Middle frontal gyrus (tissue), 1 donor: ENCODE data around the gene RNFT2.
"Not testable (repeated sequence)": the region's sequence is repeated elsewhere in the genome, so short reads cannot be mapped to it uniquely, and the experiment has no call there.

ENCODE experiments used
- DNase-seq: peaks from one replicate; pipeline ENCODE4 v3.0.0-alpha.2; 2015; ENCODE audit warnings: low spot score; ENCODE audit errors: extremely low spot score

The RNFT2 gene

DNA sequence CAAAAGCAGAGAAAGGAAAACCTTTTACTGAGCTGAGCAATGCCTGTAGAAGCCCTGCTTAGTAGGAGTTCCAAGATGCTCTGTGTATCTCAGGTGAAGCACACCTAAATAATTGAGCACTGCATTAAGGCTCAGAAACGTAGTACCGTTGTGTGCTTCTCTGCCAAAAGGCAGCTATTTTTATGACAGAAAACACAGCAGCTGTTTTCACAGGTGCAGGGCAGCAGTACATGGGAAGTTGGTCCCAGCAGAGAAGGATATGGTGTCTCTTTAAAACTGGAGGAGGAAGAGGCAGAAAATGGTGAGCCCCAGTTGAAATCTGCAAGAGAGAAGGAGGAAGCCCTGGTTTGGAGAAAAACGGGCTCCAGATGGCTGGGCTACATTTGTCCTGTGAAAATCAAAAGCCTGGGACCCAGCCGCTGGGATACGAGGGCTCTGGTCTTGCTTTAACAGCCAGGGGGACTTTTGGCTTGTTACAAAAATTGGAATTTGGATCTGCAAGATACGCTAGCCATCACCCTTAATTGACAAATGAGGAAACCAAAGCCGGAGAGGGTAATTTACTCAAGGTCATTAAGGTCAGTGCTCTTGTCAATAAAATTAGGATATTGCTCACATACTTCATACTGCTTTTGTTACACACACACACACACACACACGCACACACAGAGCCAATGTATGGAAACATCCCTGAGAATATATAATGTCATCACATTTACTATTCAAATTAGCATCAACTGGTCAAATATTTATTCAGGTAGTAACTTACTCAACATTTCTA lies 27.6 kb upstream of the RNFT2 start:
- DNase-seq = no peak

DNA sequence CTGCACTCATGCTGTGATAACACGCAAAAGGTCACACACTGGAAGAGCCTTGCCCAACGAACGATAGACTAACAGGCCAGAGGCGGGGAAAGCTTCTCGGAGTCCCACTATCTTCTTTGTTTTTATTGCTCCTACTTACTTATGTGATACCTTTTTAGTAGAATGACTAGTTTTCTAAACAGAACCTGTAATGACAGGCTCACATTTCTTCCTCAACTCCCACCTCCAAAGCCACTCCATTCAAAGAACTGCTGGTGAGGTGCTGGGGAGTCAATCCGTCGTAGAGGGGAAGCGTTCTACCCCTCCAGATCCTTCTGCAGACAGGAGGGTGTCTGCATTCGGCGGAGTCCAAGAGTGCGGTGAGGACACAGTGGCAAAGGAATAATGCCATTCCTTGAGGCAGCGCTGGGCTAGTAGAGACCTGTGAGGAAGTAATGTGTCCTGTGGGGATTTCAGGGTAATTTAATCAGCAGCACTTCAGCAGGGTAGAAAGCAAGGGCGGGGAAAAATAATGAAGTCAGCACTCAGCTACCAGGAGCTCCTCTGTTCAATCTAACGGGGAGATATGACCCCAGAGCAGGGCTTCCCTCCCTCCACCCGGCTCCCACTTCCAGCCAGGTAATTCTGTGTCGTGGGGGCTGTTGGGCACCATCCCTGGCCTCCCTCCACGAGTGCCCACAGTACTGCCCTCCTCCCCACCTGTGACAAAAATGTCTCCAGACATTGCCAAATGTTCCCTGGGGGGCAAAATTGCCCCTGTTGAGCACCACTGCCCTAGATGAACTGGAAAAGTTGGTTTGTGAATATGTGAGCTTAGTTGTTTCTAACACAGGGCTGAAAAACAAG lies 25.4 kb upstream of the RNFT2 start:
- no peak for DNase-seq

DNA sequence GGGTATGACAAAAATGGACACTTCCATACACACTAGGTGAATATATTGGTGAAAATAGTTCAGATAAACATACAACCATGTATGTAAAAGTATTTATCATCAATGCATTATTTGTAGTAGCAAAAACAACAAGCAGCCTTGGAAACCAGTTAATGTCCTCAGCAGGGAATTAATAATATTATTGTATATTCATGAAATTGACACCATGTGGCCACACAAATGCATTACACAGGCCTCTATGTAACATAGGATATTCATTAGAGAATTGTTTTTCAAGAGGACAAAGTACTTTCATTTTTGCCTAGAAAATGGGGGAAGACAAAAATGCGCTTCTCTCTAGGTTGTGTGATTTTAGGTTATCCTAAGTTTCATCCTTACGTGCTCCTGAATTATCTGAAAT lies 24.6 kb upstream of the RNFT2 start:
- DNase-seq = no peak

DNA sequence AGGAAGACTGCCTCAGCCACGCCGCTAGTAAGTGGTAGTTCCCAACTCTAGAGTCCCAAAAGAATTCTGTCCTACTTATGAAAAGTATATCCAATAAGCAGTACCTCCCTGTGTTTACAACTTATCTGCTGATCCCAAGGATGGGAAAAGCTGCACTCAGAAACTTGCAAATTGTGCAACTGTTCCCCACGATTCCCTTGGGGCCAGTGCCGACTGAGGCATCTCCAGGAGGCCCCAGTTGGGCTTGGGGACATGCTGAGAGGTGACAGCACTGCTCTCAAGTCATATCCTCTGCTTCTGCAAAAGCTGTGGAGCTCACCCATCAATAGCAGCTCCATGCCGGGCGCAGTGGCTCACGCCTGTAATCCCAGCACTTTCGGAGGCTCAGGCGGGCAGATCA lies 23.9 kb upstream of the RNFT2 start:
- DNase-seq = no peak

DNA sequence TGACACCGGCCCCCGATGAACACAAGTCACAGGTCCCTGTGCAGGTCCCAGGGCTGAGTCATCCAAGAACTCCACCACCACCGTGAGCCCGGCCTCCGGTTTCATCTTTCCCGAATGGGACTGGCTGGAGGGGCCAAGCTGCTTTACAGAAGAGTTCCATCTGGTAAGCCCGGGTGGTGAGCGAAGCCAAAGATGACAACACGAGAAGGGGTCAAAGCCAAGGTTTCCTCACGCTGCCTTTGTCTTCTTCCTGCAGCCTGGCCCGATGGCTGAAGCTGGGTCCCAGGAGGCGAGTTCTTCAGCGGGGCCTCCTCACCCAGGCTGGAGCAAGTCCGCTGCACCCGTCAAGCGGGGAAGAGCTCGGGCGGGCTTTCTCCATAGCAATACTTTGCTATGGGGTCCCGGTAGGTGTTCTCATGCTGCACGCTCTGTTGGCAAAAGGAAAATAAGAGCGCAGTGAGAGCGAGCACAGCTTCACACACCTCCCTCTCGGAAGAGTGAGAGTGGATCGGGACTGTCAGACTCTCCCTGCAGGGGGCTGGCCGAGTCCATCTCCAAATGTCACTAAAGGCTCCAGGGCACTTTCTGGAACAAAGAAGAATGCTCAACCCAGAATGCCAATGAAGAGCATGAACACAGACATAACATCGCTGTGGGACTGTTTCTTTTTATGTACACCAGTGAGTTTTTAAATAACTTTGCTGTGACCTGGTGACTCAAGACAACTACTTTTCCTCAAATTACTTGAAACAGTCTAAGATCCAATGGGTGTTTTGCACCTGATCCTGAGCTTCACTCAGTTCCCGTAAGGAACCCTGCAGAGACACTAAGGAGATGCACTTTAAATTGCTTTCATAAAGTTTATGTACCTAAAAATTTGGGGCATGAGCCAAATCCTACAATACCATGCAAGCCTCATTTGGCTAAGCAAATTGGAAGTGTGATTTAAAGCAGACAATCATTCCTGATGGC lies 20.4 kb upstream of the RNFT2 start:
- DNase-seq = no peak

DNA sequence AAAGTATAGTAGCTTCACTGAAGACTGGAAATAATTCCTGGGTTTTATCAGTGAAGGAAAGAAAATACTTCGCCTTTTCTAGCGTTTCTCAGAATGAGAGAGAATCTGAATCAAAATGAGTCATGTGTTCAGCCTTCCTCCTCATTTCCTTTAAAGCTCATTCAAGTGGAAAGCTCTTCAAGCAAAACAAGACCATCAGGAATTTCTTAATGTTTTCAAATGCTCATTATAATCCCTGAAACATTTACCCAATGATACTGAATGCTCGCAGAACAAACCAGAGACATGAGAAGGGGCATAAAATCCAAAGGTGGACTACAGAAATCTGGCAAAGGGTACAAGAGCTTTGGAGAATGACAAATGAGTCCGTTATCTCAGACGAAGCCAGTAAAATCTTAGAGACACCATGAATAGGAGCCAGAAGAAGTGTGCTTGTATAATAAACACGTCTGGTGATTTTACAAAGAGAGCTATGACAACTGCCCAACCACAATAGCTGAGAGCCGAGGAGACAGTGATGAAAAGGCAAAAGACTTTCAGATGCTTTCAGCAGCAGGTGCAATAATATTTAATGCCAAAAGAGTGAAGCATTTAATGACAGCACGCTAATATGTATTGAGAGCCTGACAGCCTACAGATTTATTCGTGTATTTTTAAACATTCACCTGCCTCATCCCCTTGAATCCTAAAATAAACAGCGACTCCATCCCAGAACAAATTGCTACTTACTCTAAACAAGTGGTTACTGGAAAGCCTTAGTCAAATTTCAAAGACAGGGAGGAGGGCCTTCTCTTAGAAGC lies 19.3 kb upstream of the RNFT2 start:
- DNase-seq = no peak

DNA sequence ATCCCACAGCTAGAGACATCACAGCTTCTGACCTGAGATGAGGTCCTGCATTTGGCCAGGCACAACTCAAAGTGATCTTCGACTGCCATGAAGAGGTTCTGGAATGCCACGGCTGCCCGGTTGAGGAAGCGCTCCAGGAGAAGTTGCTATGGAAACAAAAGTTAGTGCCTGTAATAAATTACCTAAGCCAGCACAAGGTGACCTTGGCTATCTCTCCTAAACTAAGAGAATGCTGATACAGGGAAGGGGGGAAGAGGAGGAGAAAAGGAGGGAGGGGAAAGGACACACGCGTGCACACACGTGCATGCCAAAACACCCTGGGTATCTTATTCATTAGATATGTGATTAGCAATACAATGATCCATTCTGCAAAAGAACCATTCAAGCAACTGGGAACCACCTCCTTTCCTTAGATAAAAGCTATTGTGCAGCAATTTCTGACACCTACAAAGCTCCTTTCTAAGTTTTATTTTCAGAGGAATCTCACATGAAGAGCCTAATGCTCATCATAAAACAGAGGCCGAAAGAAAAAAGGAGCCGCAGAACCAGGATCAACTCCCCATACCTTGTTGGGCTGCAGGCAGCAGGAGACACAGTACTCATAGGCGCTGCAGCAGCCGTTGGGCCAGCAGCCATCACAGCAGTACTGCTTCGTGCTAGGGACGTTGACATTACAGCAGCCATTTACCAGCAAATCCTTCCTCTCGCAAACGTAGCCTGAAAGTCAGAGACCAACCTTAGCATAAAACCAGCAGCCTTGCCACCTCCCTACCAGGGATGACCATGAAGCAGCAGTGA lies 18.2 kb upstream of the RNFT2 start:
- no peak for DNase-seq

DNA sequence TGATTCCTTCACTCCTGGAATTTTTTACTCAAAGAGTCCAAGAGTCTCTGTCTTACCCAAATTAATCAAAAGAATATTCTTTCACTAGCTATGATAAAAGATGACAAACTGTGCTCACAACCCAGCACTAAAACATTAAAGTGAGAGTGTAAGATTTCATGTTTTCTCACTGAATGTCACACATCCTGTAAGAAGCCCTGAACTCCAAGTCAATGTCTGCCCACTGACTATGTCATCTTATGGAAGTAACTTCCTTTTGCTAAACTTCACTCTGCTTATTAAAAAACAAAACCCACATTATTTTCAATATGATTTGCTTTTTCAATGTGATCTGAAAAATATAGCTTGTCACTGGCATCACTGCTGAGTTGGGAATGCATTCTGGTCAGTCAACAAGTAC lies 15.9 kb upstream of the RNFT2 start:
- no peak for DNase-seq

DNA sequence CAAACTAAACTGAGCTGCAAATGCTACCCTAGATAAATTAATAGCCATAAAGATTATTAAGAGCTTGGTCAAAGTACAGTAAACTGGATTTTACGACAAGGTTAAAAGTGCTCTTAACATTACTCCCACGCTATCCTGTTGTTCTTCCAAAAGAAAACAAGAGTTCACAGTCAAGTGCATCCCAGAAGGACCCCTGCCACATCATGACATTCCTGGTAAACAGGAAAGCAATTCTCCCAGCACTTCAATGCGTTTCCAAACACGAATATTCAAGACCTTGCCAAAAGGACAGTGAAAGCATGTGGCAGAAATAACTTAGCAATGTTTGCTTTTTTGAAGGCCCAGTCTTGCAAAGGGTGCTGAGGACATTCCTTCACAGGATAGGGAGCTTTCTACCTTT lies 11.4 kb upstream of the RNFT2 start:
- DNase-seq = no peak

DNA sequence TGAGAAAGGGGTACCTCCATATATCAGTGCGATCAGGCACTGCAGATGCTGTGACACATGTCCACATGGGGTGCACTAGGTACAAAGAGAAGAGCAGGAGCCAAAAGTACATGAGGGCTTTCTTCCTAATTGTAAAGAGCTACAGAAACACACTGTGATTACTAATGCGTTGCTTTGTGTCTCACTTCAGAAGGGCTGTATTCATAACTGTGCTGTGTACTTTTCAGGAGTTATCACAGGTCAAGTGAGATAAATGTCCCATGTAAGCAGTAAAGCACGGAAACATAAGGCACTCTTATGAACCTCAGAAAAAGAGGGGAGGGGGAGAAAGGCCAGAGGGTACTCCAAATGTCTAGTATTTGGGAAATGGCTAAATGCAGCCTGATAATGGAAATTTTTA lies 10.9 kb upstream of the RNFT2 start:
- no peak for DNase-seq

DNA sequence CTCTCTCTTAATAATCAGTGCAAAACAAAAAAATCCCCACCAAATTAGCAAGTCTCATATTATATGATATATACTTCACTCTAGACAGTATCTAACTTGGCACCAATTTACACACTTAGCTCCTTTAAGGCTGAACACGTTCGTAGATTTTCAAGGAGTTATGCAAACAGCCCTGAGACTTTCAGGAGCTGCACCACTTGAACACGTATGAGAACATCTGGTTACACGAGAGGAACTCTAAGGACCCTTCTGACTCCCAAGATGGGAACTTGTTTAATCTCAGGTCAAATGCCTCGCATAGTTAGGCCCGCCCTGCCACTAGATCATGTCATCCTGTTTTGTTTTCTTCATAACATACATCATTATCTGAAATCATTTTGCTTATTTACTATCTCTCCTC lies 10.2 kb upstream of the RNFT2 start:
- no peak for DNase-seq

DNA sequence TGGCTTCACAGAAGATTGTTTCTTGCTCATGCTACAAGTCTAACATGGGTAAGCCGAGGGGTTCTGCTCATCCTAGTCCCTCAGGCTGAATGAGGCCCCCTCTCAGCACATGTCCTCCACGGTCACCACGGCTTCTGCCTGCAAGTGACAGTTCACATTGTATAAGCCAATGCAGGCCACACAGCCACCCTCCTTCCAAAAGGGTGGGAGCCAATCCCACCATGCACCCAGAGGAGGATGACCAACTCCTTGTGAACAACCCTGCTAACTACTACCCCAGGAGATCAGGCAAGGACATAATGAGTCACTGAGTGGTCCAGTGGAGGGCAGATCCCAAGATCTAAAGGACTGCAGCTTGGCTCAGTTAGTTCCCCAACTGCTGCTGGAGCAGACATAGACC lies 6.3 kb upstream of the RNFT2 start:
- DNase-seq = no peak

DNA sequence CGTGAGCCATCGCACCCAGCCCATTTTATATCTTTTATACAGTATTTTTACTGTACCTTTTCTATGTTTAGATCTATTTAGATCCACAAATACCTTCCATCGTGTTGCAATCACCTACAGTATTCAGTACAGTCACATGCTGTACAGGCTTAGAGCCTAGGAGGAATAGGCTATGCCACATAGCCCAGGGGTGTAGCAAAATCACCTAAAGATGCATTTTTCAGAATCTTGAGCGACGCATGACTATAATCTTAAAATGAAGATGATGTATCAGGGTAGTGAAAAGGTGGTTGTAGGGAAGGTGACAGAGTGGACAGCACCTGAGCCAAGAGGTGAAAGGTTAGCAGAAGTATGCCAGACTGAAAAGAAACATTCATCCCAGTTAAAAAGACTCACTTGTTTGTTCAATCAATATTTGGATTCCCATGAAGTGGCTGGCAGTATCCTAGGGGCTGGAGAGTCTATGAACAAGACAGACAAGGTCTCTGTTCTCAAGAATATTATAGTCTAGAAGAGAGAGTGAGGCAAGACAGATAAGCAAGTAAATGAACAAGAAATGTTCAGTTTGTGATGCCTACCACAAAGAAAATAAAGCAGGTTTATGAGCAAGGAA lies 3.9 kb upstream of the RNFT2 start:
- DNase-seq = no peak

DNA sequence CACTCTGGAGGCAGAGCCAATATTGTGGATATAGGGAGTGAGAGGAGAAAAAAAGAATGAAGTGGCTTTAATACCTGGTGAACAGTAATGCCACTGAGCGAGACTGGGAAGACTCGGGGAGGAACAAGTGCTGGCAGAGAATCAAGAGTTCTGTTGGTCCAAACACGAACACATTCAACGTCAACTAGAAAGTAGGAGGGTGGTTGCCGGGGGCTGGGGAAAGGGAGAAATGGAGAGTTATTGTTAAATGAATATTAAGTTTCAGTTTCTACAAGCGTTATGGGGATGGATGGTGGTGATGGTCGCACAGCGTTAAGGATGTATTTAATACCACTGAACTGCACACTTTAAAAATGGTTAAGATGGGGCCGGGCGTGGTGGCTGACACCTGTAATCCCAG lies 3.0 kb upstream of the RNFT2 start:
- no peak for DNase-seq

DNA sequence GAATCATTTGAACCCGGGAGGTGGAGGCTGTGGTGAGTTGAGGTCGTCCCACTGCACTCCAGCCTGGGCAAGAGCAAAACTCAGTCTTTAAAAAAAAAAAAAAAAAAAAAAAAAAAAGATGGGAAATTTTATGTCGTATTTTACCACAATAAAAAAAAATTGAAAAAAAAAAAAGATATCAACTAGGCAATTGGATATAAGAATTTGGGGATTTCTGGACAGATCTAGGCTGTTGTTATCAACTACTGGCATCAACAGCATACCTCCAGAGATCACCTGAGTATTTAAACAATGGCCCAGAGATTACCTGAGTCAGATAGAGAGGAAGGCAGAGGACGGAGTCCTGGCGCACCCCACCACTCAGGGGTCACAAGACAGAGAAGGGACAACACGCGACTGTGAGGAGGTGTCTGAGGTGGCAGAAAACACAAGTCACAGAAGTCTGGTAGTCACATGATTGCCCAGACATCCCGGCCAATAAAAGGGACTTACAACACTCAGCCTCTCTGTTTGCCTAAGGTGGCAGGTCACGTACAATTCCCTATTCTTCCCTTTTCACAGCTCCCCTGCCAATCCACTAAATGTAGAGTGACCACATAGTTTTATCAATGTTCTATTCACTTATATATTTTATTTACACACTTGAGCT lies 2.0 kb upstream of the RNFT2 start:
- no peak for DNase-seq

DNA sequence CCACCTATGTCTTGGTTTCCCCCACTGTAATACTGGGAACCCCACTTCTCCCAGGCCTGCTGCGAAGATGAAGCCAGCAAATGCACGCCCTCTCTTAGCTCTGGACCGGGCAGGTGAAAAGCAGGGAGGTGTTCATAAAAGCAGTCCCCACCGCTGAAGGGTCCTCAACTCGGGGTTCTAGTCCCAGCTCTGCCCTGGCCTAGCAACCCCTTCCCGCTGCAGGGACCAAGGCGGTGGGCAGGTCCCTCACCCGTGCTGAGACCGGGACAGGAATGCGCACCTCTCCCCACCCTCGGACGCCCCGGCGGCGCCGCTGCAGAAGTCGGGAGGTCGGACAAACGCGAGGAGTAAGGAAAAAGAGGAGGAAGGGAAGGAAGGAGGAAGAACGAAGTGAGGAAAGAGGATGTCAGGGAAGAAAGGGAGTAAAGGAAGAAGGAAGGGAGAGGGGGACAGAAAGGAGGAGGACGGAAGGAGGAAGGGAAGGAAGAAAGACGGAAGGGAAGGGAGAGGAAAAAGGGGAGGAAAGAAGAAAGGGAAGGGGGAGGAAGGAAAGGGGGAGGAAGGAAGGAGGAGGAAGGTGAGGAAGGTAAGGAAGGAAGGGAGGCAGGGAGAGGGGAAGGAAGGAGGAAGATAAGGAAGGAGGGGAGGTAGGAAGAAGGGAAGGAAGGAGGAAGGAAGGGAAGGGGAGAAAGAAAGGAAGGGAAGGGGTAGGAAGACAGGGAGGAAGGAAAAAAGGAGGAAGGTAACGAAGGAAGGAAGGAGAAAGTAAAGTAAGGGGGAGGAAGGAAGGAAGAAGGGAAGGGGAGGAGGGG lies 947 bp upstream of the RNFT2 start:
- DNase-seq = no peak

DNA sequence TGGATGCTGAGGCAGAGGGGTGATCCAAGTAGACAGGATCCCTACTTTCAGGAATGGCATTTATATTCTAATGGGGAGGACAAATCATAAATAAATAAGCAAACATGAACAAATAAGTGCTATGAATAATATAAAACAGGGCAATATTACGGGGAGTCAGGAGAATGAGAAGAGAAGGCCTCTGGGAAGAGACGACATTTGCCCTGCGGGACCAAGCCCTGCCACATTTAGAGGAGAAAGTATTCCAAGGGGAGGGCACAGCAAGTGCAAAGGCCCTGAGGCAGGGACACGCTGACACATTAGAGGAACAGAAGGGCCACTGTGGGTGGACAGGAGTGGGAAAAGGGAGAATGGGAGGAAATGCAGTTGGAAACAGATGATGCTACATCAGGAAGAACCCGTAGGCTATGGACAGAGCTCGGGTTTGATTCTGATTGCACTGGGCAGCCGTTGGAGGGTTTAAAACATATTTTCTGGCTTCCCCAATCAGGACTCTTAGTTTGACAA lies 1.3 kb downstream of the RNFT2 start:
- DNase-seq = no peak

DNA sequence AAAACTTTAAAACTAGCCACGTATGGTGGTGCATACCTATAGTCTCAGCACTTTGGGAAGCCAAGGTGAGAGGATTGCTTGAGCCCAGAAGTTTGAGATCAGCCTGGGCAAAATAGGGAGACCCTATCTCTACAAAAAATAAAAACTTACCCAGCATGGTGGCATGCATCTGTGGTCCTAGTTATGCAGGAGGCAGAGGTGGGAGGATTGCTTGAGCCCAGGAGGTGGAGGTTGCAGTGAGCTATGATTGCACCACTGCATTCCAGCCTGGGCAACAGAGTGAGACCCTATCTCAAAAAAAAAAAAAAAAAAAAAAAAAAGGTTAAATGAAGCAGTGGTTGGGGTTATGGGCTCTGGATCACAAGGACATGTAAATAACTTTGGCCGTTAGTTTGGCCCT lies 4.7 kb downstream of the RNFT2 start:
- DNase-seq = not testable (repeated sequence)
